ENCODE measurements around the gene TMEM132C. TPM values are rescaled to one million over a fixed set of nuclear protein-coding genes. Genes with fewer than 3 reads are reported as not detected.
"Not testable (repeated sequence)": the region's sequence is repeated elsewhere in the genome, so short reads cannot be mapped to it uniquely, and the experiment has no call there.

Gene TMEM132C
- polyA plus RNA-seq, 1 experiment, result not detected

DNA sequence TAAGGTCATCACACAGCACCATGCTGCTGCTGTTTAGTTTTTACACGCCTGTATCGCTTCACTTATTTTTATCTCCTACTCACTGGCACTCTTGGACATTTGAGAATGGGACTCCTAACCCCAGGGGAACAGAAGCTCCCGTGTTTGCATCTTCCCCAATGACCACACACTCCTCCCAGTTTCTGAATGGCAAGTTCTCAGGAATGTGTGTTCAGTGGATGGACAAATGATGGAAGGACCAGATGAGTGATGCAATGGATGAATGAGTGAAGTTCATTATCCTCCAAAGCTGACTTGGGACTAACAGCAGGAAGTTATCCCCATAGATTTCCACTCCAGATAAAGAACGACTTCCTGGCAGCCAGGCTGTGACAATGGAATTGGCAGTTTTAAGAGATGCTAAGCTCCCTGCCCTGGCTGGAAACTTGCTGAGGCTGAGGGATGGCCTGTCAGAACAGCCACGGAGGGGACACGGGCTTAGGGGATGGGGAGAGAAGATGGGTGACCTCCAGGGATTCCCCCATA lies 325.3 kb downstream of the TMEM132C start:
- Histone ChIP-seq H3K27me3 (ENCODE audit: control insufficient read depth, insufficient read depth, low read length) (no peaks in the 10 kb centered on the region), H3K4me3 (ENCODE audit: low read depth, low read length) (no peak overlapping the region), H3K27ac (ENCODE audit: low read depth, low read length) (no peak overlapping the region), H3K9me3 (ENCODE audit: control insufficient read depth, insufficient read depth, low read length) (peaks cover 70% of the 10 kb centered on the region)
- ChIA-PET POLR2A (no interaction called here), CTCF (no interaction called here)
- TF ChIP-seq, protein P1, sequence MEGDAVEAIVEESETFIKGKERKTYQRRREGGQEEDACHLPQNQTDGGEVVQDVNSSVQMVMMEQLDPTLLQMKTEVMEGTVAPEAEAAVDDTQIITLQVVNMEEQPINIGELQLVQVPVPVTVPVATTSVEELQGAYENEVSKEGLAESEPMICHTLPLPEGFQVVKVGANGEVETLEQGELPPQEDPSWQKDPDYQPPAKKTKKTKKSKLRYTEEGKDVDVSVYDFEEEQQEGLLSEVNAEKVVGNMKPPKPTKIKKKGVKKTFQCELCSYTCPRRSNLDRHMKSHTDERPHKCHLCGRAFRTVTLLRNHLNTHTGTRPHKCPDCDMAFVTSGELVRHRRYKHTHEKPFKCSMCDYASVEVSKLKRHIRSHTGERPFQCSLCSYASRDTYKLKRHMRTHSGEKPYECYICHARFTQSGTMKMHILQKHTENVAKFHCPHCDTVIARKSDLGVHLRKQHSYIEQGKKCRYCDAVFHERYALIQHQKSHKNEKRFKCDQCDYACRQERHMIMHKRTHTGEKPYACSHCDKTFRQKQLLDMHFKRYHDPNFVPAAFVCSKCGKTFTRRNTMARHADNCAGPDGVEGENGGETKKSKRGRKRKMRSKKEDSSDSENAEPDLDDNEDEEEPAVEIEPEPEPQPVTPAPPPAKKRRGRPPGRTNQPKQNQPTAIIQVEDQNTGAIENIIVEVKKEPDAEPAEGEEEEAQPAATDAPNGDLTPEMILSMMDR (IDR thresholded peaks at IDR 0.05; ENCODE audit: low read depth, low read length), result no peak
- no peak for DNase-seq (ENCODE audit: low read depth, low spot score)

DNA sequence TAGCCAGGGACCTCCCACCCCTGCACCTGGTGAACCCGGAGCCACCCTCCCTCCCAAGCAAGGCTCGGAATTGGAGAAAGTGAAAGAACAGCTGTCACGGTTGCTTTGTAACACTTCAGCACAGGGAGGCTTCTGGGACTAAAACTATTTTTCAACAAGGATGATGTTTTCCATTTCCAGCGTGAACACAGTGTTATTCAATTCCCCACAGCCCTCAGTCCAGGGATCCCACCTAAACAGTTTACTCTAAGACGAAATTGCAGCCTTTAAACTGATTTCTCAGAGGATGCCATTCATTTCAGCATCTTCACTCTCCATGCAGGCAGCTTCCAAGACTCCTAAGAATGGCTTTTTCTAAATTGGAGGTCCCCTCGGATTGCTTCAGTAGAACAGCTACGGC lies 327.6 kb downstream of the TMEM132C start:
- TF ChIP-seq, protein P1 (IDR thresholded peaks at IDR 0.05; ENCODE audit: low read depth, low read length), result no peak
- DNase-seq (ENCODE audit: low read depth, low spot score), result no peak
- CTCF ChIA-PET, result no interaction called here

DNA sequence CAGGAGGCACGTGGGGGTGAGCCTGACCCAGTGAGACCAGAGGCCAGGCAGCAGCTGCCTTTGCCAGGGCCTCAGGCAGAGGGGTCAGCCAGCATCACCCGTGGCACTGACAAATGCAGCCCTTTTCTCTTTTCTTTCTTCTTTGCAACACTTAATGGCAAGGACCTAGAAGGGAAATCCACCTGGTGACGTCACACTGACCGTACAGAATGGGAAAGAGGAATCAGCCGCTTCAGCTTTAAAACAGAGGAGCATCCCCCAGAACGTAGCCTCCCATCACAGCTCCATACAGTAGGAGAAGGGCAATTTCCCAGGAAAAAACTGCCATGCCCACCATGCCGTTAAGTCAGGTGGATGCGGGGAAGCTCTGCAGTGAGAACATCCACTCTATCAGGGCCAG lies 328.6 kb downstream of the TMEM132C start:
- ChIA-PET POLR2A (no interaction called here), CTCF (no interaction called here)
- Histone ChIP-seq H3K9me3 (ENCODE audit: control insufficient read depth, insufficient read depth, low read length) (peaks cover 76% of the 10 kb centered on the region), H3K27me3 (ENCODE audit: control insufficient read depth, insufficient read depth, low read length) (no peaks in the 10 kb centered on the region), H3K27ac (ENCODE audit: low read depth, low read length) (no peak overlapping the region), H3K4me3 (ENCODE audit: low read depth, low read length) (no peak overlapping the region)
- no peak for DNase-seq (ENCODE audit: low read depth, low spot score)
- TF ChIP-seq, protein P1 (IDR thresholded peaks at IDR 0.05; ENCODE audit: low read depth, low read length), result no peak

More for the DNA sequence above, 327.6 kb downstream of the TMEM132C start:
- Histone ChIP-seq H3K4me3 (ENCODE audit: low read depth, low read length) (no peak overlapping the region), H3K27ac (ENCODE audit: low read depth, low read length) (no peak overlapping the region), H3K27me3 (ENCODE audit: control insufficient read depth, insufficient read depth, low read length) (no peaks in the 10 kb centered on the region), H3K9me3 (ENCODE audit: control insufficient read depth, insufficient read depth, low read length) (peaks cover 75% of the 10 kb centered on the region)
- POLR2A ChIA-PET, result no interaction called here

DNA sequence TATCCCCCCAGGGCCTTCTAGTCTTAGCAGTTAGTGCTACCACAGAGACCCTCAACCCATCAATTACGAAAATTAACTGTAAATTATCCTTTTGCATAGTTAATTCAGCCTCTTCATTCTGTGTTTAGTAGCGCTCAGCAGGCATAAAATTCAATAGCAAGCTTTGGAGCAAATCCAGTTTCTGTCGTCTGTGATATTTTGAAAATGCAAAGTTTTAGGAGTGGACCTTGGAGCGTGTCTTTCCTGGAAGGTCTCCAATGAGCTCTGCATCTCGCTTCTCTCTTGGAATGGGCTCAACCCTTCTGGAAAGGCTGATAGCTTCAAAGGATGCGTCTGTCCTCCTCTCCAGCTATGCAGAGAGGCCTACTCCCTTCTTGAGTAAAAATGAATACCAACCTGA lies 333.9 kb downstream of the TMEM132C start:
- Histone ChIP-seq H3K27ac (ENCODE audit: low read depth, low read length) (no peak overlapping the region), H3K9me3 (ENCODE audit: control insufficient read depth, insufficient read depth, low read length) (peaks cover 75% of the 10 kb centered on the region), H3K4me3 (ENCODE audit: low read depth, low read length) (no peak overlapping the region), H3K27me3 (ENCODE audit: control insufficient read depth, insufficient read depth, low read length) (no peaks in the 10 kb centered on the region)
- POLR2A ChIA-PET, result no interaction called here
- CTCF ChIA-PET, result no interaction called here
- TF ChIP-seq, protein P1 (IDR thresholded peaks at IDR 0.05; ENCODE audit: low read depth, low read length), result no peak
- no peak for DNase-seq (ENCODE audit: low read depth, low spot score)

DNA sequence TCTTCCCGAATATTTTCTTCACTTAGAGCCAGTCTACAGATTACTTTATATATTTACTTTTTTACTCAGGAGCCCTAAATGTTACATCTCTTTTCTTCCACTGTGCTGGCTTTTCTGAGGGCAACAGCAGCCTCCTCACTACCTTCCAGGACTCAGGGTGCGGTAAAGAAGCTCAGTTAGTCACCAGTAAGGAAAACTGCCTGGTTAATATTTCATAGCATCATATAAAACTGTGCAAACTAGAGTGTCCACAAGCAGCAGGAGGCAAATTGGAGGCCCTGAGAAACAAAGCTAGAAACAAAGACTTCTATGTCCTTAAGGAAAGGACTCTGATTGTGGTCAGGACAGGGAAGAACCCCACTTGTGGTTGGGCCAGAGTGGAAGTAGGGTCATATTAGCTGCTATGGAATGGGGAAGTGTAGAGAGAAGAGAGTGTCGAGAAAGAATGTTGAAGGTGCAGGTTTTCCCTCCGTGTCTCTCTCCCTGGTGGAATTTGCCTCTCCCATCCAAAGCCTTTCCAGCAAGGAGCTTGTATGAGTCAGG lies 336.7 kb downstream of the TMEM132C start:
- no peak for DNase-seq (ENCODE audit: low read depth, low spot score)
- Histone ChIP-seq H3K27me3 (ENCODE audit: control insufficient read depth, insufficient read depth, low read length) (no peaks in the 10 kb centered on the region), H3K9me3 (ENCODE audit: control insufficient read depth, insufficient read depth, low read length) (peaks cover 72% of the 10 kb centered on the region), H3K27ac (ENCODE audit: low read depth, low read length) (no peak overlapping the region), H3K4me3 (ENCODE audit: low read depth, low read length) (no peak overlapping the region)
- TF ChIP-seq, protein P1 (IDR thresholded peaks at IDR 0.05; ENCODE audit: low read depth, low read length), result no peak
- POLR2A ChIA-PET, result no interaction called here
- CTCF ChIA-PET, result no interaction called here

DNA sequence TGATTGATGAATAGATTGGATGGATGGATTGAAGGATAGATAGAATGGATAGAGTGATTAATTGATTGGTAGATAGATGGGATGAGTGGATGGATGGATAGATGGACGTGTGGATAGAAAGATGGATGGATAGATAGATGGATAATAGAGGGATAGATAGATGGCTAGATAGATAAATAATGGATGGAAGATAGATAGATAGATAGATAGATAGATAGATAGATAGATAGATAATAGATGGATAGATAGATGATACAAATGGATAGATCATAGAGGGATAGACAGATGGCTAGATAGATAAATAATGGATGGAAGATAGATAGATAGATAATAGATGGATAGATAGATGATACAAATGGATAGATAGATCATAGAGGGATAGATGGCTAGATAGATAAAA lies 337.2 kb downstream of the TMEM132C start:
- DNase-seq (ENCODE audit: low read depth, low spot score); H3K27ac ChIP-seq (ENCODE audit: low read depth, low read length); H3K4me3 ChIP-seq (ENCODE audit: low read depth, low read length); H3K27me3 ChIP-seq (ENCODE audit: control insufficient read depth, insufficient read depth, low read length); POLR2A ChIA-PET; CTCF ChIA-PET: not testable (repeated sequence)
- peaks cover 70% of the 10 kb centered on the region for H3K9me3 ChIP-seq (ENCODE audit: control insufficient read depth, insufficient read depth, low read length)

All from AG04450 (cell line).